Stimulated activated CD4-positive, alpha-beta T cell treated with anti-CD3 and anti-CD28 coated beads, Interleukin-15, amount 100 ng/mL, for 48 hours (primary cell): ENCODE measurements around the gene ABCB6.
A peak's percentile ranks its signal among the peaks of the same experiment; 100 is the strongest.
"Not testable (repeated sequence)": the region's sequence is repeated elsewhere in the genome, so short reads cannot be mapped to it uniquely, and the experiment has no call there.

Source experiments
- DNase-seq, 2 donors: peaks; one replicate each; pipeline ENCODE4 v3.0.0-alpha.2; 2020; ENCODE audit warnings: low read depth in 2 of 2

The ABCB6 gene

GRCh38 chr2:219218732-219219701 is at the start of gene ABCB6:
ABCB6 (minus strand) TSS chr2:219218958; CDS start chr2:219218673, 285 bp downstream.
- peak; percentile 83 to 90 for DNase-seq

- DNase-seq = no peak
Observed at GRCh38 chr2:219268294-219268693, 49.5 kb upstream of the ABCB6 start.

- no peak for DNase-seq
Observed at GRCh38 chr2:219266886-219267285, 48.1 kb upstream of the ABCB6 start.

GRCh38 chr2:219266232-219266631 is 47.5 kb upstream of the ABCB6 start:
- DNase-seq = no peak

- DNase-seq = no peak
Observed at GRCh38 chr2:219261024-219261855, 42.5 kb upstream of the ABCB6 start.

GRCh38 chr2:219258942-219259341 is 40.2 kb upstream of the ABCB6 start:
- DNase-seq = not testable (repeated sequence)

- no peak for DNase-seq
Observed at GRCh38 chr2:219254590-219255201, 35.9 kb upstream of the ABCB6 start.

- peak; percentile 80 to 86 for DNase-seq
Observed at GRCh38 chr2:219253753-219254589, 35.2 kb upstream of the ABCB6 start, which contains the start of gene TUBA4A. TUBA4A (minus strand) TSS chr2:219253918; CDS start chr2:219253858, 60 bp downstream.

- DNase-seq = no peak
Observed at GRCh38 chr2:219252900-219253752, 34.4 kb upstream of the ABCB6 start, which contains the start of gene TUBA4B. TUBA4B (plus strand) TSS chr2:219253243; CDS start chr2:219253408, 165 bp downstream.

- DNase-seq = no peak
Observed at GRCh38 chr2:219252570-219252899, 33.8 kb upstream of the ABCB6 start.

GRCh38 chr2:219252084-219252483 is 33.3 kb upstream of the ABCB6 start:
- no peak for DNase-seq

- DNase-seq = no peak
Observed at GRCh38 chr2:219251656-219252055, 32.9 kb upstream of the ABCB6 start.

- DNase-seq = no peak
Observed at GRCh38 chr2:219250049-219250781, 31.5 kb upstream of the ABCB6 start.

GRCh38 chr2:219249203-219249980 is 30.6 kb upstream of the ABCB6 start:
- DNase-seq = no peak

- DNase-seq = no peak
Observed at GRCh38 chr2:219248845-219249202, 30.1 kb upstream of the ABCB6 start.

- peak in 1 of 2 donors; percentile 57 for DNase-seq
Observed at GRCh38 chr2:219247678-219248642, 29.2 kb upstream of the ABCB6 start.

- no peak for DNase-seq
Observed at GRCh38 chr2:219246559-219246958, 27.8 kb upstream of the ABCB6 start.

GRCh38 chr2:219245899-219246230 is 27.1 kb upstream of the ABCB6 start:
- DNase-seq = no peak
